H1 (cell line): ENCODE data around the gene MYL5.

Experiments
- CREB1 ChIP-seq: IDR thresholded peaks from 2 replicates; pipeline ENCODE4 v1.6.1; 2012; ENCODE audit warnings: inconsistent platforms
- CTCF ChIP-seq, 3 experiments: IDR thresholded peaks; 1 replicate in 2 of 3; 2 replicates in 1 of 3; pipeline versions ENCODE4 v1.5.1 to v1.6.1; 2011; ENCODE audit warnings: low read length in 3 of 3, mild to moderate bottlenecking in 3 of 3, inconsistent platforms in 2 of 3, low read depth in 1 of 3, moderate library complexity in 1 of 3; ENCODE audit not compliant: insufficient read depth in 1 of 3; ENCODE audit errors: control extremely low read depth in 1 of 3
- EP300 ChIP-seq, 2 experiments: IDR thresholded peaks; 1 replicate in 1 of 2; 2 replicates in 1 of 2; pipeline ENCODE4 v1.6.1; 2011 to 2012; ENCODE audit warnings: low read depth in 2 of 2, low read length in 2 of 2, mild to moderate bottlenecking in 2 of 2, borderline replicate concordance in 1 of 2, inconsistent platforms in 1 of 2, moderate library complexity in 1 of 2
- JUND ChIP-seq: IDR thresholded peaks from 2 replicates; pipeline ENCODE4 v1.6.1; 2011; ENCODE audit warnings: mild to moderate bottlenecking, improper control_type of control experiment, low read length
- POLR2A ChIP-seq, 2 experiments: IDR thresholded peaks; 1 replicate in 1 of 2; 2 replicates in 1 of 2; pipeline ENCODE4 v1.6.1; 2011; ENCODE audit warnings: low read depth in 2 of 2, low read length in 2 of 2, mild to moderate bottlenecking in 2 of 2; ENCODE audit errors: control extremely low read depth in 1 of 2
- POLR2AphosphoS5 ChIP-seq: IDR thresholded peaks from 2 replicates; pipeline ENCODE4 v1.6.1; 2011; ENCODE audit warnings: low read depth, low read length
- SP1 ChIP-seq: IDR thresholded peaks from 2 replicates; pipeline ENCODE4 v1.6.1; 2011; ENCODE audit warnings: low read depth, low read length
- YY1 ChIP-seq: IDR thresholded peaks from 2 replicates; pipeline ENCODE4 v1.6.1; 2011; ENCODE audit warnings: low read depth, mild to moderate bottlenecking, low read length

- TF ChIP-seq YY1 (no peak), CTCF (IDR thresholded peaks at IDR 0.05; ENCODE audit: control extremely low read depth in 1 of 3, insufficient read depth in 1 of 3, low read depth in 1 of 3, low read length in 3 of 3) (no peak), POLR2AphosphoS5 (no peak), CREB1 (no peak), JUND (no peak), EP300 (IDR thresholded peaks at IDR 0.05; ENCODE audit: borderline replicate concordance in 1 of 2, low read depth in 2 of 2, low read length in 2 of 2) (no peak), POLR2A (IDR thresholded peaks at IDR 0.05; ENCODE audit: control extremely low read depth in 1 of 2, low read depth in 2 of 2, low read length in 2 of 2) (no peak), SP1 (no peak)
Measured at GRCh38 chr4:665751-666435, 8.4 kb upstream of the MYL5 start.
